Smooth muscle cell (in vitro differentiated cells): ENCODE data around the gene RNPEP. TPM values are rescaled to one million over a fixed set of nuclear protein-coding genes. Genes with fewer than 3 reads are reported as not detected.
"Not testable (repeated sequence)": the region's sequence is repeated elsewhere in the genome, so short reads cannot be mapped to it uniquely, and the experiment has no call there.

ENCODE experiments used
- DNase-seq: peaks from one replicate; lab custom pipeline; 2025; ENCODE audit not compliant: unreplicated experiment; lab: John Stamatoyannopoulos, UW
- H2AFZ ChIP-seq: fragments of 200-600 bp; sonication (generic); 2 replicates; pipeline ENCODE4 v1.6.0; 2016; ENCODE audit warnings: antibody characterized with exemption, low read depth, mild to moderate bottlenecking
- H3F3A ChIP-seq: fragments of 200-600 bp; sonication (generic); 2 replicates; pipeline ENCODE4 v1.6.0; 2017; ENCODE audit warnings: antibody characterized with exemption, low read depth
- H3K27ac ChIP-seq: fragments of 200-600 bp; sonication (generic); 2 replicates; pipeline ENCODE4 v1.5.1; 2016; ENCODE audit warnings: low read depth, mild to moderate bottlenecking
- H3K27me3 ChIP-seq: fragments of 200-600 bp; sonication (generic); 2 replicates; pipeline ENCODE4 v1.6.1; 2016; ENCODE audit warnings: low read depth, mild to moderate bottlenecking
- H3K36me3 ChIP-seq: fragments of 200-600 bp; sonication (generic); 2 replicates; pipeline ENCODE4 v1.5.1; 2016; ENCODE audit warnings: low read depth
- H3K4me1 ChIP-seq: fragments of 200-600 bp; sonication (generic); 2 replicates; pipeline ENCODE4 v1.5.1; 2016; ENCODE audit warnings: low read depth
- H3K4me2 ChIP-seq: fragments of 200-600 bp; sonication (generic); 2 replicates; pipeline ENCODE4 v1.6.0; 2016; ENCODE audit warnings: mild to moderate bottlenecking
- H3K4me3 ChIP-seq: fragments of 200-600 bp; sonication (generic); 2 replicates; pipeline ENCODE4 v1.5.1; 2016; ENCODE audit warnings: mild to moderate bottlenecking
- H3K79me2 ChIP-seq: fragments of 200-600 bp; sonication (generic); 2 replicates; pipeline ENCODE4 v1.6.0; 2016; ENCODE audit warnings: low read depth, mild to moderate bottlenecking
- H3K9ac ChIP-seq: fragments of 200-600 bp; sonication (generic); 2 replicates; pipeline ENCODE4 v1.6.0; 2016; ENCODE audit warnings: low read depth
- H3K9me3 ChIP-seq: fragments of 200-600 bp; sonication (generic); replicated peaks from 2 replicates; pipeline ENCODE4 v1.5.1; 2016; ENCODE audit warnings: low read depth
- H4K20me1 ChIP-seq: fragments of 200-600 bp; sonication (generic); 2 replicates; pipeline ENCODE4 v1.6.0; 2016; ENCODE audit warnings: low read depth
- CTCF ChIP-seq: fragments of 200-600 bp; sonication (generic); IDR thresholded peaks from 2 replicates; pipeline ENCODE4 v1.5.1; 2017; ENCODE audit warnings: borderline replicate concordance, mild to moderate bottlenecking, antibody characterized with exemption; ENCODE audit not compliant: insufficient read depth, poor library complexity, severe bottlenecking
- WGBS: methylation state at CpG from one replicate; pipeline ENCODE4 v1.1.7; 2016; ENCODE audit warnings: low lambda C conversion rate; 5-methylcytosine and 5-hydroxymethylcytosine counted together
- microRNA-seq: library from miRNA; unstranded; fragments of <30 nt; microRNA quantifications from one replicate; pipeline ENCODE4, GENCODE V29; 2016; ENCODE audit warnings: borderline number of aligned reads
- polyA plus RNA-seq: library from polyadenylated mRNA; unstranded; fragments of >200 nt; fragmentation: Nextera tagmentation; extraction: Ambion mirVana; gene quantifications from 2 replicates; pipeline ENCODE4 v1.2.1, GENCODE V29; 2016
- small RNA-seq: library from RNA; depleted of rRNA; stranded (forward); fragments of <200 nt; gene quantifications from one replicate; pipeline ENCODE3, GENCODE V24; 2014
- total RNA-seq: library from RNA; depleted of rRNA; stranded (reverse); fragments of >200 nt; gene quantifications from 2 replicates; pipeline ENCODE4 v1.2.3, GENCODE V29; 2014

Gene RNPEP
- total and polyA plus RNA-seq, 2 experiments from 2014 or later = 53.4 to 59.0 TPM

GRCh38 chr1:202049129-202049528, 66.7 kb downstream of the RNPEP start:
- H3K9ac ChIP-seq = no peak overlapping the region

GRCh38 chr1:202054094-202054493, 71.6 kb downstream of the RNPEP start:
- no peaks in the 10 kb centered on the region for H3K36me3 ChIP-seq
- H3K9ac ChIP-seq = no peak overlapping the region
- no peaks in the 10 kb centered on the region for H3K79me2 ChIP-seq
- no peak overlapping the region for H2AFZ ChIP-seq
- no peak for DNase-seq
- 93% methylated on average over 7 of the region's 7 CpGs for WGBS
- H3K27ac ChIP-seq = no peak overlapping the region
- no peaks in the 10 kb centered on the region for H4K20me1 ChIP-seq
- no peaks in the 10 kb centered on the region for H3F3A ChIP-seq
- no peaks in the 10 kb centered on the region for H3K4me1 ChIP-seq
- H3K27me3 ChIP-seq = no peaks in the 10 kb centered on the region
- H3K4me3 ChIP-seq = no peak overlapping the region
- no peak overlapping the region for H3K4me2 ChIP-seq
- TF ChIP-seq CTCF = no peak
- no peaks in the 10 kb centered on the region for H3K9me3 ChIP-seq

More at GRCh38 chr1:202049129-202049528, 66.7 kb downstream of the RNPEP start:
- WGBS = 80% methylated on average over 5 of the region's 5 CpGs
- Histone ChIP-seq H3F3A (no peaks in the 10 kb centered on the region), H3K27me3 (no peaks in the 10 kb centered on the region), H4K20me1 (no peaks in the 10 kb centered on the region), H3K4me1 (no peaks in the 10 kb centered on the region), H3K79me2 (no peaks in the 10 kb centered on the region), H3K36me3 (no peaks in the 10 kb centered on the region), H3K4me3 (no peak overlapping the region), H3K9me3 (no peaks in the 10 kb centered on the region), H2AFZ (no peak overlapping the region), H3K4me2 (no peak overlapping the region), H3K27ac (no peak overlapping the region)
- no peak for TF ChIP-seq CTCF
- DNase-seq = no peak

GRCh38 chr1:202054673-202055072, 72.2 kb downstream of the RNPEP start:
- H3K27me3 ChIP-seq, H3F3A ChIP-seq, DNase-seq, H3K4me3 ChIP-seq, H4K20me1 ChIP-seq, H3K4me2 ChIP-seq, H3K9ac ChIP-seq, H3K9me3 ChIP-seq, H3K36me3 ChIP-seq, H2AFZ ChIP-seq, H3K79me2 ChIP-seq, H3K27ac ChIP-seq, H3K4me1 ChIP-seq: not testable (repeated sequence)
- WGBS = 97% methylated on average over 4 of the region's 4 CpGs

Small RNA genes lying within 50 kb of the gene (microRNA-seq; reads per million reads assigned to microRNA genes)
- gene MIR6740 = not detected

Small RNA genes lying within 50 kb of the gene (small RNA-seq; reads per million reads assigned to genes)
- gene AL691482.1 (not detected), gene AL691482.2 (0.08 reads per million), gene MIR6740 (not detected), gene RF00156 (not detected)

Other genes with a start within 250 kb of the RNPEP start
- 24.9 and 25.4 TPM in 2 replicates for gene IPO9, start 153.5 kb upstream of the RNPEP start, total RNA-seq
- gene IPO9, start 153.5 kb upstream of the RNPEP start, polyA plus RNA-seq = 43.6 and 53.5 TPM in 2 replicates
- 23.1 and 30.1 TPM in 2 replicates for gene SHISA4, start 93.8 kb upstream of the RNPEP start, total RNA-seq
- 64.4 and 73.5 TPM in 2 replicates for gene SHISA4, start 93.8 kb upstream of the RNPEP start, polyA plus RNA-seq
- 4.0 and 6.5 TPM in 2 replicates for gene LMOD1, start 36.1 kb upstream of the RNPEP start, total RNA-seq
- gene LMOD1, start 36.1 kb upstream of the RNPEP start, polyA plus RNA-seq = 5.6 and 6.2 TPM in 2 replicates
- gene TIMM17A, start 27.1 kb upstream of the RNPEP start, total RNA-seq = 78.6 and 99.3 TPM in 2 replicates
- gene TIMM17A, start 27.1 kb upstream of the RNPEP start, polyA plus RNA-seq = 102 and 117 TPM in 2 replicates
- 2.0 and 5.2 TPM in 2 replicates for gene ELF3, start 27.9 kb downstream of the RNPEP start, total RNA-seq
- gene ELF3, start 27.9 kb downstream of the RNPEP start, polyA plus RNA-seq = 0.96 and 9.6 TPM in 2 replicates
- not detected in 2 replicates for gene GPR37L1, start 140.3 kb downstream of the RNPEP start, total RNA-seq
- 0.05 TPM in 1 of 2 replicates, not detected in the other for gene GPR37L1, start 140.3 kb downstream of the RNPEP start, polyA plus RNA-seq
- gene ARL8A, start 162.1 kb downstream of the RNPEP start, total RNA-seq = 32.8 and 44.8 TPM in 2 replicates
- 53.3 and 54.7 TPM in 2 replicates for gene ARL8A, start 162.1 kb downstream of the RNPEP start, polyA plus RNA-seq
- gene PTPN7, start 178.0 kb downstream of the RNPEP start, total RNA-seq = not detected in 2 replicates
- not detected in 2 replicates for gene PTPN7, start 178.0 kb downstream of the RNPEP start, polyA plus RNA-seq
- 1.8 and 2.0 TPM in 2 replicates for gene LGR6, start 211.2 kb downstream of the RNPEP start, total RNA-seq
- gene LGR6, start 211.2 kb downstream of the RNPEP start, polyA plus RNA-seq = 2.9 and 4.4 TPM in 2 replicates